ENCODE data around the gene OR2A7. TPM values are rescaled to one million over a fixed set of nuclear protein-coding genes. Genes with fewer than 3 reads are reported as not detected.
A peak's percentile ranks its signal among the peaks of the same experiment; 100 is the strongest.
"Not testable (repeated sequence)": the region's sequence is repeated elsewhere in the genome, so short reads cannot be mapped to it uniquely, and the experiment has no call there.

Gene OR2A7
- total RNA-seq: 8.6 TPM

DNA sequence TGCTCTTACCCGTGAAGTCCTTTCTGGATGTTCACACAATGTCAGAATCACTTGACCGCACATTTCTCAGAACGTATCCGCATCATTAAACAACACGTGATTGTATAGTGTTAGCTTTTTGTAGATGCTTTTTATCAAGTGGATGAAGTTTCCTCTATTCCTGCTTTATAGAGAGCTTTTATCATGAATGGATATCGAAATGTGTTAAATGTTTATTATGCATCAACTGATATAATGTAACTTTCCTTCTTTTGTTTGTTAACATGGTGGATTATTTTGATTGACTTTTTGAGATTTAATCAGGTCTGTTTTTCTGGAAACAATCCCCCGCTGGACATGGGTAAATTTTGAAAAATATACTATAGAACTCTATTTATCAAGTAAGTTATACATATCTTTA lies at the start of gene OR2A7:
TSS of gene OR2A7 (minus strand) at position 101 of the 400 bp plus-strand sequence. CDS start 5,164 bp downstream, outside the sequence.
- DNase-seq: not testable (repeated sequence)

DNA sequence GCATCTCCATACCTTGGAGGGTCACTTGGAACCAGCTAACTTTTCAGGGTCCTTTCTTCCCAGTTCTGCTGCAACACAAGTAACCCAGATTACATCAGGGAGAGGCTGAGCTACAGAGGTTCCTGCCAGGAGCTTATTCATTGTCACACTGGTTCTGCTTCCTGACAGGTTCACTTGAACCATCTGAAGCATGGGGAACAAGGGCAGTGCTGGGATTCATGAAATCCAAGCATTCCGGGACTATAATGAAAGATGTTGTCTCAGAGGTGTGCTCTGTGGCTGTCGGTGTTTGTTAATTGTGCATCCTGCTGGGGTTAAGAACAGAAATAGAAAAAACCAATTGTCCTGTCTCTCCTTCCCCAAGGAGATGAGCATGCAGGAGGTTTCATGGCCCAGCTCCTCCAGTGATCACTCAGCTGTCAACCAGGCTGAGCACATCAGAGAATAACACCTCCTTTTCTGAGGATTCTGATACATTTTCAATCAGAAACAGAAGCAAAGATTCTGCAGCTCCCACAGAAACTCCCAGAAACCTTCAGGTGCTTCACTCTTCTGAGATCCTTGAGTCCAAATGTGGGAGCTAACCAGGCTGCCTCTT lies 47.4 kb upstream of the OR2A7 start, which contains the start of gene OR2A1:
TSS of gene OR2A1 (plus strand) at position 548 of the 598 bp plus-strand sequence. CDS start 5,706 bp downstream, outside the sequence.
- not testable (repeated sequence) for DNase-seq

DNA sequence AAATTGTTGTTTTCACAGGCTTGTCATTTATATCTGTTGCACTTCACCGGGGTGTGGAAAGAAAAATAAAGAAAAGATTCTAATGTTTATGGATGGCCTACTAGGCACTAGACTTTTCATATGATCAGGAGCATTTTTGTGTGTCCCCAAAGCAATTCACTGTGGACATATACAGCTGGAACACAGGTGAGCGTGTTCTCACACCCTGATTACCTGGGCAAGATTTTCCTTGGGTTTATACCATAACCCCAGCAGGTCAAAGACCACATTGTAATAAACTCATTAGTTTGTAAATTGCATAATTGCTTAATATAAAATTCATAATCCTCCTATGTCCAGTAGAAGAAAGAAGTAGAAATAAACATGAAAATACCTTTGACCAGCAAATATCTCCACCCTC lies 46.6 kb upstream of the OR2A7 start:
- DNase-seq: not testable (repeated sequence)

DNA sequence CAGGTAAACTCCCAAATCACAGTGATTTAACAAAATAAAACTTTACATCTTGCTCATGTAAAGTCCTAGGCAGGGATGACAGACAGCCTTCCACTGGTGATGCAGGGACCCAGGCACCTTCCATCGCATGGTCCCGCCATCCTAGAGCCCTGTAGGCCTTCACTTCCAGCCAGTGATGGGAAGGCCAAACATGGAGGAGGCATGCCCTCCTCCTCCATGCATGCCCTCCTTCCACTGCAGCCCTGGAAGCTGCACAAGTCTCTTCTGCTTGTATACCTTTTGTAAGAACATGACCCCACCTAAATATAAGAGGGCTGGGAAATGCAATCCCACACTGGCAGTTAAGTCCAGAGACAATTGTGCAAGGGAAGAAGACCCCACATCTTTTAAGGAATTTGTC lies 45.1 kb upstream of the OR2A7 start:
- not testable (repeated sequence) for DNase-seq

DNA sequence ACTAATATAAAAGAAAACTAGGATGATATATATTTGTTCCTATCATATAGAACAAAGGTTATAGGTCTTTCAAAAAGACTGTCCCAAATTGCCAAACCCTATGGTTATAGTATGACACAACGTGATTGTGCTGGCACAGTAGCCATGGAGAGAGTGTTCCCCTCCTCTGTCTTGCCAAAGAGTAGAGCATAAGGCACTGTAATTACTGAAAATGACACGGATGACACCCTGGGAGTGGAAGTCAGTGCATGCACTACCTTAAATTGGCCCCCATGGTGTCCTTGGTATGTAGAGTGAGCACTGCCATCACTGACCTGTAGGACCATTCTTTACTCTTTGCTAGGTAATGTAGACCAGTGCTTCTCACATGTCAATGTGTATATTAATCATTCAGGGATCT lies 40.6 kb upstream of the OR2A7 start:
- DNase-seq: not testable (repeated sequence)

GRCh38 chr7:144303607-144304006 lies 39.0 kb upstream of the OR2A7 start:
- DNase-seq: not testable (repeated sequence)

- not testable (repeated sequence) for DNase-seq
Measured at GRCh38 chr7:144302578-144303303, 38.1 kb upstream of the OR2A7 start.

DNA sequence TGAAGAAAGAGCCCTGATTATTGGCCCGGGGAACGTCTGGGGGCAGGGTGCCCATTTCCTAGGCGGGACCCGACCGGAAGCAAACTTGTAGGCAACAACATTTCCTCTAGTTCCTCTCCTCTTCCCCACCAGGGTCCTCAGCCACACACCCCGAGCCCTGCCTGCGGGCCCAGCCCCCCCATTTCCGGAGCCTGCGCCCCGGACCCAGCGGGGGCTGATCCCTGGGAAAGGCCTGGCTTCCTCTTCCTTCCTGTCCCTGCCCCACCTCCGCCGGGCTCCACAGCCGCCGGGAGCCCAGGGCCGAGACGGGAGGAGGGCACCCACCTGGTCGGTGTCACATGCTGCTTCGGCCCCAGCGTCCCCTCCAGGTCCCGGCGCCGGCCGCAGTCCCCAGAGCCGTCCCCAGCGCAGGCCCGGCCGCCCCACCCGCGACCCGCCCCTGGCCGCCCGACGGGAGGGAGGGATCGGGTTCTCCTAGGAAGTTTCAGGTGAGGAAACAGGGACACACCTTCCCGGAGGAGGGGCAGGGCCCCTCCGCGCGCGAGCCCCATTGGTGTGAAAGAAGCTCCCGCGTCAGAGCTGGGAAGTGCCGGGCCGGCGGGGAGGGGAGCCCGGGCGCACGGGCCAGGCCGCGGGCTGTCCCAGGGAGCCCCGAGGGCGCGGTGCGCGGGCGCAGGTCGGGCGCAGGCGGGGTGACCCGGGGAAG lies 29.4 kb upstream of the OR2A7 start:
- DNase-seq: not testable (repeated sequence)

DNA sequence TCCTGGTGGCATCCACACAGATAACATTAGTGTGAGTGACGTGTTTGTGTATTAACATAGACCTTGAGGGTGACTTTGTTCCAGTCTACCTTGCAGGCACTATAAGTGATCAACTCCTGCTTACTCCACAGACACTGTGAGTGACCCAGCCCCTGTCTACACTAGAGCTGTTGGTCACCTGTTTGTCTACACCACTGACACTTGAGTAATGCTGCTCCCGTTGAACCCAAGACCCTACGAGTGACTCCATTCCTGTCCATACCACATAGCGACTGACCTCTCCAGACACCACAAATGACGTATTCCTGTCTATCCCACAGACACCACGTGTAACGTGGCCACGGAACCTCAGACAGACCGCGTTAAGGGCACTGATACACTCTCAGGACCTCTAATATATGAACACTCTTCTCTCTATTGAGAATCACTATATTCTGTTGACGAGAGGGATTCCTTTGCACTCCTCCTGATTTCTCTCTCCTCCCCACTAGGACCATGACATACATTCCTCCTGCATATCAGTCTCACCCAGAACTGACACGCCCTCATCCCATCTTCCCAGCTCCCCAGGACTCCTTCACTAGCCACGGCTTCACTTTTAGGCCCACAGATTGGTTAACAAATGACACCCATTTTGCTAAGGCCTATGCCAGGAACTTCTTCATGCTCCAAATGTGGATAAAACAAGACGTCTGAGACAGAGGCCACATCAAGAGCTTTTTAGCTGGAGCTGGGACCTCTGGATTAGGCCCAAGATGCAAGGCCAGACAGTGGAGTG lies 28.0 kb upstream of the OR2A7 start:
- DNase-seq: not testable (repeated sequence)

GRCh38 chr7:144291607-144292006 lies 27.0 kb upstream of the OR2A7 start:
- DNase-seq: not testable (repeated sequence)

GRCh38 chr7:144287171-144287784 lies 22.7 kb upstream of the OR2A7 start:
- DNase-seq: not testable (repeated sequence)

GRCh38 chr7:144283716-144284115 lies 19.1 kb upstream of the OR2A7 start:
- not testable (repeated sequence) for DNase-seq

DNA sequence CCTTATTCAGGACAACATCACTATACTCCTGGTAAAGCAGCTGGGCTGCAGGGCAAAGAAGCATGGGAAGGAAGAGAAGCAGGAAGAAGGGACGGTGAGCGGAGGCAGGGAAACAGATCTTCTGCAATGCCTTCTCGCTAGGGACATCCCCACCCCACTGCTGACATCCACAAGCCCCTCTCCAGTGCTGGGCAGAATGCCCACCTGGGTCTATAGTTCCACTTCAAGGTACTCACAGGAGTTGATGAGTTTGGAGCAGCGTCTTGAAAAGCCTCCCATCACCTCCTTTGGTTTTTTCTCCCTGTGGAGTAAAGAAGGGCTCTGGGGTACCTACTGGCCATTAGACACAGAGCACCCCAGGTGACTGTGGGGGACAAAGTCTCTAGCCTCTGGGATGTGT lies 17.9 kb upstream of the OR2A7 start:
- DNase-seq: not testable (repeated sequence)

DNA sequence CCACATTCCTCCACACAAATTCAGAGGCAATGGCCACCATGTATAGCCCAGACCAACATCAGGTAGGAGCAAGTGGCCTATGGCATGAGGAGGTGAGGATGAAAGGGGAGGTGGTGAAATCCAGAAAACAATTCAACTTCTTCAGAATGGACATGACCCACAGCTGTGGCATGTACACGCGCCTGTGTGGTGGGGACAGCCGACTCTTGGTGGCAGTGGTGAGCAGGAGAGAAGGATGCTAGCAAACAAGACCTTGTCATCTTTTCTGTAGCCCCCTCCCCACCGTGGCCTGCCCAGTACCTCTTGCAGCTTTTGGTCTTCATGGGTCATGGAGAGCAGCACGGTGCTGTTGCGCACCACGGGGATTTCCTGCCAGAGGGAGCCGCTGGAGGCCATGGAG lies 17.4 kb upstream of the OR2A7 start:
- DNase-seq: not testable (repeated sequence)

DNA sequence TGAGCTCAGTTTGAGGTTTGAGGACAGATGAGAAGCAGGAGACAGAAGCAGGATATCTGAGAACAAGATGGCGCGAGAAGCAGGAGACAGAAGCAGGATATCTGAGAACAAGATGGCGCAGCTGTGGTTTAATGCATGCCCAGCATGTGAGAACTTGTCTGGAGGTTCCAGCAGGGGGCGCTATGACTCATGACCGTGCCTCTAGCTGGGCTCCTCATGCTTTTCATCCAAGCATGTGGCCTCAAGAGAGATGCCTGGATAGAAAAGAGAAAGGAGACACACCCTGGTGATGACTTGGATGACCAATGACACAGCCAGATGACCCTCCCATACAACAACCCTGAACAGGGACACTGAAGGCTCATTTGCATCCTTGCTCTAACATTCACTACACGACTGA lies 15.4 kb upstream of the OR2A7 start:
- DNase-seq: not testable (repeated sequence)

DNA sequence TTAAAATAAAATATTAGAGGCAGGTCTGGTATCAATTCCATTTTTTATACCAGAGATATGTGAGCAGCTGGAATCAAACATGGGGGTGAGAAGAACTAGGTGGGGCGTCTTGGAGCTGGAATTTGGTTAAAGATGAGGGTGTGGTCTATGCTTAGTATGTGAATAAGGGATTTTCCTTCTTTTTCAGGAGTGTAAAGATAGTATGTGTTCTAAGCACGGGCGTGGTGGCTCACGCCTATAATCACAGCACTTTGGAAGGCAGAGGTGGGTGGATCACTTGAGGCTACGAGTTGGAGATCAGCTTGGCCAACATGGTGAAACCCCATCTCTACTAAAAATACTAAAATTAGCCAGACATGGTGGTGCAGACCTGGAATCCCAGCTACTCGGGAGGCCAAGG lies 10.7 kb upstream of the OR2A7 start:
- DNase-seq: not testable (repeated sequence)

DNA sequence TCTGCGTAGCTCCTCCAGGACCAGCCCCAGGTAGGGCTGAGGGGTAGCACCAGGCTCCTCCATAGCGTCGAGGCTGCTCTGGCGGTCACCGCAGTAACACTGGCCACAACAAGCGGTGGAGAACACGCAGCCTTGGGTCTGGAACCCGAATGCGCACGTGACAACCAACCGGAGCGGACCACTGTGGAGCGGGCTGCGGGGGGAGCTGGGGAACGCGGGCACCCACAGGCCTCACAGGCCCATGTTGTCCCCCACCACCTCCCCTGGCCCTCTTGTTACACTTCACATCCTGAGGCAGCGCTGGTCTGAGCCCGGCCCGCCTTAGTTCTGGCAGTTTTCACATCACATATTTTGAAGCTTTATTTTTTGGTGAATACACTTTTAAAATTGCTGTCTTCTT lies 4.6 kb upstream of the OR2A7 start, which contains the start of gene CTAGE8:
TSS of gene CTAGE8 (minus strand) at position 101 of the 400 bp plus-strand sequence. CDS start at position 63, 38 bp downstream.
- not testable (repeated sequence) for DNase-seq

GRCh38 chr7:144262128-144262527 lies 2.5 kb downstream of the OR2A7 start:
- not testable (repeated sequence) for DNase-seq

DNA sequence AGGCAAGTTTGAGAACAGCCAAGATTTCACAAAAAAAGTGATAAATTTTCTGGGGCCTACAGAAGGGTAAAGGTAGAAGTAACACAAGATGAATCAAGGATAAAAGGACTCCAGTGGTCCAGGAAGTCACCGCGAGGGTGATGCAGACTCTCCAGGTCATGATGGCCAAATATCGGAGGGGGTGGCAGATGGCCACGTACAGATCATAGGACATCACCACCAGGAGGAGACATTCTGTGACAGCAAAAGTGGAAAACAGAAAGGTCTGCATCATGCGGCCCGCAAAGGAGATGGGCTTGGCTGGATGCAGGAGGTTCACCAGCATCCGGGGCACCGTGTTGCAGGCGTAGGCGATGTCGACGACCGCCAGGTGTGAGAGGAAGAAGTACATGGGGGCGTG lies 5.5 kb downstream of the OR2A7 start:
- not testable (repeated sequence) for DNase-seq

DNA sequence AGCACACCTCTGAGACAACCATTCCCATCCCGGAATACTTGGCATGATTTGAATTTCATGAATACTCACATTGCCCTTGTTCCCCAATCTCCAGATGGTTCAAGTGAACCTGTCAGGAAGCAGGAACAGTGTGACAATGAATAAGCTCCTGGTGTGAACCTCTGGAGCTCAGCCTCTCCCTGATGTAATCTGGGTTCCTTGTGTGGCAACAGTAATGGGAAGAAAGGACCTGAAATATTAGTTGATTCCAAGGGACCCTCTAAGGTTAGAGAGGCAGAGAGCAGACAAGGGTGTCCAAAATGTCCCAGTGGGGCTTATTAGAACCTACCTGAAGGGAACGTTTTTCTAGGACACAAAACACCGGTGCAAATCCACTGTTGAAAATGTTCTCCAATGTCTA lies 8.5 kb downstream of the OR2A7 start:
- DNase-seq: peak; percentile 2

DNA sequence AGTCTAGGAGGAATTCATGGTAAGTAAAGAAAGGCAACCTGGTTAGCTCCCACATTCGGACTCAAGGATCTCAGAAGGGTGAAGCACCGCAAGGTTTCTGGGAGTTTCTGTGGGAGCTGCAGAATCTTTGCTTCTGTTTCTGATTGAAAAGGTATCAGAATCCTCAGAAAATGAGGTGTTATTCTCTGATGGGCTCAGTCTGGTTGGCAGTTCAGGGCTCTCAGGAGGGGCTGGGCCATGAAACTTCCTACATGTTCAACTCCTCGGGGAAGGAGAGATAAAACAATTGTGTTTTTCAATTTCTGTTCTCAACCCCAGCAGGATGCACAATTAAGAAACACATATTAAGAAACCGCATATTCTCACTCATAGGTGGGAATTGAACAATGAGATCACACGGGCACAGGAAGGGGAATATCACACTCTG lies 9.1 kb downstream of the OR2A7 start:
- no peak for DNase-seq

Data from tongue (tissue), 2 donors.